Nephron progenitor cell (in vitro differentiated cells): Measurements from ENCODE around the gene IL2RA.

Experiments used
- DNase-seq: peaks from one replicate; pipeline ENCODE4 v3.0.0; 2021
- H3K27ac Mint-ChIP-seq: 2 replicates; pipeline ENCODE4 v1.8.0; 2021; ENCODE audit warnings: mild to moderate bottlenecking, moderate library complexity, mixed read lengths
- H3K27me3 Mint-ChIP-seq: 2 replicates; pipeline ENCODE4 v1.8.0; 2021; ENCODE audit warnings: mild to moderate bottlenecking, low read depth, mixed read lengths; ENCODE audit not compliant: poor library complexity
- H3K36me3 Mint-ChIP-seq: 2 replicates; pipeline ENCODE4 v1.8.0; 2021; ENCODE audit warnings: low read depth, mixed read lengths
- H3K4me1 Mint-ChIP-seq: 2 replicates; pipeline ENCODE4 v1.8.0; 2021; ENCODE audit warnings: mixed read lengths
- H3K4me3 Mint-ChIP-seq: 2 replicates; pipeline ENCODE4 v1.8.0; 2021; ENCODE audit warnings: mild to moderate bottlenecking, moderate library complexity, mixed read lengths
- H3K9me3 Mint-ChIP-seq: 2 replicates; pipeline ENCODE4 v1.8.0; 2021; ENCODE audit warnings: mild to moderate bottlenecking, moderate library complexity, mixed read lengths
- CTCF ChIP-seq: fragments of 200-600 bp; sonication (generic); IDR thresholded peaks from 2 replicates; pipeline ENCODE4 v1.5.0; 2021; ENCODE audit warnings: antibody characterized with exemption

The IL2RA gene

GRCh38 chr10:5975641-5976473 lies 86.3 kb downstream of the IL2RA start:
- H3K27me3 Mint-ChIP-seq = peaks cover 88% of the 10 kb centered on the region
- no peak for TF ChIP-seq CTCF
- DNase-seq = no peak

GRCh38 chr10:5973069-5973468 lies 89.1 kb downstream of the IL2RA start:
- Mint-ChIP-seq H3K36me3 (no peaks in the 10 kb centered on the region), H3K27ac (no peak overlapping the region), H3K9me3 (no peaks in the 10 kb centered on the region), H3K4me1 (peaks cover 7% of the 10 kb centered on the region), H3K4me3 (no peak overlapping the region), H3K27me3 (peaks cover 68% of the 10 kb centered on the region)
- no peak for TF ChIP-seq CTCF
- DNase-seq = no peak

More at GRCh38 chr10:5975641-5976473, 86.3 kb downstream of the IL2RA start:
- Mint-ChIP-seq H3K9me3 (no peaks in the 10 kb centered on the region), H3K27ac (no peak overlapping the region), H3K36me3 (no peaks in the 10 kb centered on the region), H3K4me1 (peaks cover 11% of the 10 kb centered on the region), H3K4me3 (peak overlapping the region; percentile 84)

- TF ChIP-seq CTCF = no peak
- Mint-ChIP-seq H3K4me3 (no peak overlapping the region), H3K27me3 (peaks cover 65% of the 10 kb centered on the region), H3K4me1 (peaks cover 6% of the 10 kb centered on the region), H3K27ac (no peak overlapping the region), H3K36me3 (no peaks in the 10 kb centered on the region), H3K9me3 (no peaks in the 10 kb centered on the region)
- no peak for DNase-seq
These were observed 90.3 kb downstream of the IL2RA start for GRCh38 chr10:5971886-5972285.

GRCh38 chr10:5971315-5971832 lies 90.8 kb downstream of the IL2RA start:
- H3K9me3 Mint-ChIP-seq = no peaks in the 10 kb centered on the region
- H3K4me3 Mint-ChIP-seq = no peak overlapping the region
- DNase-seq = no peak
- H3K4me1 Mint-ChIP-seq = peaks cover 2% of the 10 kb centered on the region
- TF ChIP-seq CTCF = no peak
- H3K36me3 Mint-ChIP-seq = no peaks in the 10 kb centered on the region
- no peak overlapping the region for H3K27ac Mint-ChIP-seq
- peaks cover 60% of the 10 kb centered on the region for H3K27me3 Mint-ChIP-seq

- Mint-ChIP-seq H3K27me3 (peaks cover 52% of the 10 kb centered on the region), H3K27ac (no peak overlapping the region), H3K4me1 (no peaks in the 10 kb centered on the region), H3K4me3 (no peak overlapping the region), H3K9me3 (no peaks in the 10 kb centered on the region), H3K36me3 (no peaks in the 10 kb centered on the region)
- no peak for TF ChIP-seq CTCF
- DNase-seq = no peak
These were observed 91.6 kb downstream of the IL2RA start for GRCh38 chr10:5970527-5970926.

GRCh38 chr10:5970066-5970465 lies 92.1 kb downstream of the IL2RA start:
- no peaks in the 10 kb centered on the region for H3K36me3 Mint-ChIP-seq
- no peak overlapping the region for H3K4me3 Mint-ChIP-seq
- TF ChIP-seq CTCF = no peak
- H3K27ac Mint-ChIP-seq = no peak overlapping the region
- H3K9me3 Mint-ChIP-seq = no peaks in the 10 kb centered on the region
- H3K27me3 Mint-ChIP-seq = peaks cover 47% of the 10 kb centered on the region
- no peaks in the 10 kb centered on the region for H3K4me1 Mint-ChIP-seq
- DNase-seq = no peak
